Measurements from ENCODE around the gene STARD3NL.
"Not testable (repeated sequence)": the region's sequence is repeated elsewhere in the genome, so short reads cannot be mapped to it uniquely, and the experiment has no call there.

STARD3NL gene

GRCh38 chr7:38169847-38170246 is 8.2 kb upstream of the STARD3NL start:
- DNase-seq: no peak
- TF ChIP-seq POLR2A (IDR thresholded peaks at IDR 0.05; ENCODE audit: low read length): no peak
- no peak for TF ChIP-seq GATA1 (IDR thresholded peaks at IDR 0.05; ENCODE audit: low read depth, low read length)

- TF ChIP-seq GATA1 (IDR thresholded peaks at IDR 0.05; ENCODE audit: low read depth, low read length) (no peak), POLR2A (IDR thresholded peaks at IDR 0.05; ENCODE audit: low read length) (no peak)
- no peak for DNase-seq
These were observed 6.2 kb upstream of the STARD3NL start for GRCh38 chr7:38171623-38172391.

- DNase-seq: not testable (repeated sequence)
These were observed 2.5 kb upstream of the STARD3NL start for GRCh38 chr7:38175547-38175946.

- no peak for TF ChIP-seq GATA1 (IDR thresholded peaks at IDR 0.05; ENCODE audit: low read depth, low read length)
- TF ChIP-seq POLR2A (IDR thresholded peaks at IDR 0.05; ENCODE audit: low read length): no peak
- DNase-seq: no peak
These were observed 433 bp upstream of the STARD3NL start for GRCh38 chr7:38177621-38178003.

- TF ChIP-seq GATA1 (IDR thresholded peaks at IDR 0.05; ENCODE audit: low read depth, low read length) (no peak), POLR2A (IDR thresholded peaks at IDR 0.05; ENCODE audit: low read length) (no peak)
- DNase-seq: peak in 1 of 2 experiments; percentile 74
These were observed 775 bp downstream of the STARD3NL start for GRCh38 chr7:38178695-38179344.

- DNase-seq: peak; percentile 22 to 36
These were observed 1.8 kb downstream of the STARD3NL start for GRCh38 chr7:38179776-38180226.

GRCh38 chr7:38181111-38181510 is 3.1 kb downstream of the STARD3NL start:
- no peak for DNase-seq
- TF ChIP-seq POLR2A (IDR thresholded peaks at IDR 0.05; ENCODE audit: low read length): no peak
- TF ChIP-seq GATA1 (IDR thresholded peaks at IDR 0.05; ENCODE audit: low read depth, low read length): no peak

More at GRCh38 chr7:38179776-38180226, 1.8 kb downstream of the STARD3NL start:
- TF ChIP-seq POLR2A (IDR thresholded peaks at IDR 0.05; ENCODE audit: low read length) (no peak), GATA1 (IDR thresholded peaks at IDR 0.05; ENCODE audit: low read depth, low read length) (no peak)

GRCh38 chr7:38182450-38182849 is 4.4 kb downstream of the STARD3NL start:
- DNase-seq: no peak
- TF ChIP-seq GATA1 (IDR thresholded peaks at IDR 0.05; ENCODE audit: low read depth, low read length) (no peak), POLR2A (IDR thresholded peaks at IDR 0.05; ENCODE audit: low read length) (no peak)

- DNase-seq: no peak
- TF ChIP-seq GATA1 (IDR thresholded peaks at IDR 0.05; ENCODE audit: low read depth, low read length) (no peak), POLR2A (IDR thresholded peaks at IDR 0.05; ENCODE audit: low read length) (no peak)
These were observed 7.6 kb downstream of the STARD3NL start for GRCh38 chr7:38185395-38186307.

- no peak for DNase-seq
- no peak for TF ChIP-seq GATA1 (IDR thresholded peaks at IDR 0.05; ENCODE audit: low read depth, low read length)
These were observed 8.7 kb downstream of the STARD3NL start for GRCh38 chr7:38186593-38187314.

GRCh38 chr7:38187794-38188440 is 9.9 kb downstream of the STARD3NL start:
- no peak for TF ChIP-seq POLR2A (IDR thresholded peaks at IDR 0.05; ENCODE audit: low read length)
- no peak for TF ChIP-seq GATA1 (IDR thresholded peaks at IDR 0.05; ENCODE audit: low read depth, low read length)

GRCh38 chr7:38189231-38189938 is 11.3 kb downstream of the STARD3NL start:
- TF ChIP-seq POLR2A (IDR thresholded peaks at IDR 0.05; ENCODE audit: low read length) (no peak), GATA1 (IDR thresholded peaks at IDR 0.05; ENCODE audit: low read depth, low read length) (no peak)
- DNase-seq: no peak

More at GRCh38 chr7:38187794-38188440, 9.9 kb downstream of the STARD3NL start:
- no peak for DNase-seq

Measured in erythroblast (primary cell).